Measurements from ENCODE around the gene PRODH2.
"Not testable (repeated sequence)": the region's sequence is repeated elsewhere in the genome, so short reads cannot be mapped to it uniquely, and the experiment has no call there.

The PRODH2 gene

GRCh38 chr19:35780058-35780457 is 32.6 kb downstream of the PRODH2 start:
- DNase-seq (ENCODE audit: low read depth) = no peak

DNA sequence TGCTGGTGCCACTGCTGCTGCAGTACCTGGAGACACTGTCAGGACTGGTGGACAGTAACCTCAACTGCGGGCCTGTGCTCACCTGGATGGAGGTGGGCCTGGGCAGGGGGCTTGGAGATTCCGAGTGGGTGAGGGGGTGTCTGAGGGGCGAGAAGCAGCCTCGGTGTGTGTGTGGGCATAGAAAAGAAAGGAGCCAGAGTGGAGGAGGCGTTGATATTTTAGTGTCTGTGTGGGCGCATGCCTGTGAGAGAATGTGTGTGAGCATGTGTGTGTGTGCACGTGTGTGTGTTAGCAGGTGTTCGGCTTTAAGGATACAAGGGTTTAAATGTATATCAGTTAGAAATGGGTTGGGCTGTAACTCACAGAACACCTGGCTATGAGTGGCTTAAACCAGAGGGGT is 33.6 kb downstream of the PRODH2 start:
- DNase-seq (ENCODE audit: low read depth) = no peak

- no peak for DNase-seq (ENCODE audit: low read depth)
Observed at GRCh38 chr19:35777961-35778360, 34.7 kb downstream of the PRODH2 start.

- DNase-seq (ENCODE audit: low read depth) = no peak
Observed at GRCh38 chr19:35777086-35777841, 35.4 kb downstream of the PRODH2 start.

DNA sequence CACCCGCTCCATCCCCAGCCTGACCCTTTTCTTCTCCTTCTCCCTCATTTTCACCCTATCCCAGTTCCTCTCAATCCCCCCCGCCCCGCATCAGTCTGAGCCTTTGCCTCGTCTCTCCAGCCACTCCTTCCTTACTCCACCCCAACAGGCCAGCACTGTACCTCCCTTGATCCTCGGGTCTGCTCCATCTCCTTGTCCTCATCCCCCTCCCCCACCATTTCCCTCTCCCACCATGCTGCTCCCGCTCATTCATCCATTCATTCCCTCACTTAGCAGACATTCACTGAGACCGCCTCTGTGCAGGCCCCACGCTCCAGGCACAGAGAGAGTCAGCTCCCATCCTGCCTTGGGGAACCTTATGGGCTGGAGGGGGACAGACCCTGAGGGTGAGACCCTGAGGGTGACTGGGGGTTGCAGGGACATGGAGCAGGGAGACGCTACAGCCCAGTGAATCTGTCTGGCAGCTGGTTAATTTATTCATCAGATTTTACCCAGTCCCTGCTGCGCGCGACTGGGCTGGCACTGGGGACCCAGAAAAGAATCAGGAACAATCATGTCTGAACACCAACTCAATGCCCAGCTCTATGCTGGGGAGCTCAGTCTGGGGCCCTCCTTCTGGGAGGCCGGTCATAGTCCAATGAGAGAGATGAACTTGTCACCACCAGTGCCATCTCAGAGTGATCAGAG is 36.4 kb downstream of the PRODH2 start:
- no peak for DNase-seq (ENCODE audit: low read depth)

GRCh38 chr19:35775298-35776101 is 37.1 kb downstream of the PRODH2 start, which contains the start of gene ARHGAP33:
Gene ARHGAP33, plus strand, starts transcription at chr19:35775564. Its CDS starts 95 bp downstream, at chr19:35775659.
- DNase-seq (ENCODE audit: low read depth) = peak; percentile 99

GRCh38 chr19:35775046-35775297 is 37.7 kb downstream of the PRODH2 start:
- no peak for DNase-seq (ENCODE audit: low read depth)

GRCh38 chr19:35774274-35775045 is 38.2 kb downstream of the PRODH2 start:
- DNase-seq (ENCODE audit: low read depth) = no peak

GRCh38 chr19:35773020-35773806 is 39.4 kb downstream of the PRODH2 start:
- no peak for DNase-seq (ENCODE audit: low read depth)

DNA sequence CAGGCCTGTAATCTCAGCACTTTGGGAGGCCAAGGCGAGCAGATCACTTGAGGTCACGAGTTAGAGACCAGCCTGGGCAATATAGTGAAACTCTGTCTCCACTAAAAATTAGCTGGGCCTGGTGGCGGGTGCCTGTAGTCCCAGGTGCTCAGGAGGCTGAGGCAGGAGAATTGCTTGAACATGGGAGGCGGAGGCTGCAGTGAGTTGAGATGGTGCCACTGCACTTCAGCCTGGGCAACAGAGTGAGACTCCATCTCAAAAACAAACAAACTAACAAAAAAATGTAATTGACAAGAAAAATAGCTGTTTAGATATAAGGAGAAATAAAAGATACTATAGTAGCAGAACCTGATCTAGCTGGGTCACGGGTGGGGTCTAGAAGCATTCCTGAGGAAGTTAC is 40.3 kb downstream of the PRODH2 start:
- not testable (repeated sequence) for DNase-seq (ENCODE audit: low read depth)

DNA sequence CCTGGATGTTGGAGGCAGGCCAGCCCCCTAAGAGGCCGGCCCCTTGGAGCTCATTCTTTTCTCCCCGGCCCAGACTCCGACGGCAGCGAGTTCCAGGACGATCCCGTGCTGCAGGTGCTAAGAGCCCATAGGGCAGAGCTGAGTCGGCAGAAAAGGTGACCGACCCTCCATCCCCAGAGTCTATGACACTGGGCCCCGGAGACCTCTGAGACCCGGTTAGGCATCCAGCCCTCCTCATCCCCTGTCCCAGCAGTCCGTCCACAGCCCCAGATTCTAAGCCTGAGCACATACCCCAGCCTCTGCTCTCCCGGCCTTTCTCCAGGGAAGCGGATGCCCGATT is 44.6 kb downstream of the PRODH2 start:
- no peak for DNase-seq (ENCODE audit: low read depth)

DNA sequence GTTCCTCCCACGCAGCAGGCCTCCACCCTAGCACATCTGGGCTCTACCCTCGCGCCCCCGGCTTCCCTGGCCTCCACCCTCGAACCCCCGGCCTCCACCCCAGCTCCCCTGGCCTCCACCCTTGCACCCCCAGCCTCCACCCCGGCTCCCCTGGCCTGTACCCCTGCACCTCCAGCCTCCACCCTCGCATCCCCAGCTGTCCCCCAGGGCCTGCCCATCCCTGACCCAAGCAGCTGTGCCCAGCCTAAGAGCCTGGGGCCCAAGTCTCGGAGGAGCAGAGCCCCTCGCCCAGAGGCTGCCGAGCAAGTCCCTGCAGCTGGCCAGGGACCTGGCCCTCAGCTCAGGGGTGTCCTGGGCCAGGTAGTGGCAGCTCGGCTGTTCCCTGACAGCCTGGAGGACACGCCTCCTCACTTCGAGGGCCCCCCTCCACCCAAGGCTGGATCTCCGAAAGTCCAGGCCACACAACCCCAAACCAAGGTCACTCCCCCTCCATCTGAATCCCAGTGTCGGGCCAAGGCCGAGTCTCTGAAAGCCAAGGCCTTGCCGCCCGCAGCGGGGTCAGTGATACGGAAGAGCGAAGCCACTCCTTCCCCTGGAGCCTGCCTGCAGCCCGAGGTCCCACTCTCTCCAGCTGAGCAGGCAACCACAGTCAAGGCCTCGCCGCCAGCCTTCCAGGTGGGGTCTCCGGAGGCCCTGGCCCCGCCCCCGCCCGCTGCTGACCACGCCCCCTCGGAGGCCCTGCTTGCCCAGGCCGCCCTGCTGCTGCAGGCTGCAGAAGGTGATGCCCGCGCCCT is 45.2 kb downstream of the PRODH2 start:
- DNase-seq (ENCODE audit: low read depth) = no peak

GRCh38 chr19:35766571-35767104 is 46.0 kb downstream of the PRODH2 start:
- DNase-seq (ENCODE audit: low read depth) = no peak

DNA sequence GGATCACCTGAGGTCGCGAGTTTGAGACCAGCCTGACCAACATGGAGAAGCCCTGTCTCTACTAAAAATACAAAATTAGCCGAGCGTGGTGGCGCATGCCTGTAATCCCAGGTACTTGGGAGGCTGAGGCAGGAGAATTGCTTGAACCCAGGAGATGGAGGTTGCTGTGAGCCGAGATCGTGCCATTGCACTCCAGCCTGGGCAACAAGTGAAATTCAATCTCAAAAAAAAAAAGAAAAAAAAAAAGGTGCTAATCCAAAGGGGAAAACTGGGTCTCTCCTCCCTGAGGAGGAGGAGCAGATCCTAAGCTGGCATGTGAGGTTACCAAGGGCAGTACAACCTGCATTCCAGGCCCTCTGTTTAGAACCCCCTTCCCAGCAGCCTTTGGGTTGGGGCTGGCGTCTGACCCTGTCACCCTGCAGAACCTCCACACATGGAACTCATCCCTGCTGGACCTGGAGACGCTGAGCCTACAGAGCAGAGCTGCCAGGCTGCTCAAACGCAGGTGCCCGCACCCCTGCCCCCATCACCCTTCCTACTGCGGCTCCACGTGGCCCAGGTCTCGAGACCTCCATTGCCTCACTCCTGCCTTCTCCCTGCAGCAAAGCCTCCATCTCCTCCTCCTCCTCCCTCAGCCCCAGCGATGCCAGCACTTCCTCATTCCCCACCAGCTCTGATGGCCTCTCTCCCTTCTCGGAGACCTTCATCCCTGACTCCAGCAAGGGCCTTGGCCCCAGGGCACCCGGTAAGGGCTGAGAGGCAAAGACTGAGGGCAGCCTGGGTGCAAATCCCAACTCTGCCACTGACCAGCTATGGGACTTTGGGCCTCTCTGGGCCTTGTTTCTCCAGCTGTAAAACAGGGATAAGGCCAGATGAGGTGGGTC is 48.0 kb downstream of the PRODH2 start:
- DNase-seq (ENCODE audit: low read depth) = no peak

GRCh38 chr19:35760711-35761349 is 51.8 kb downstream of the PRODH2 start:
- no peak for DNase-seq (ENCODE audit: low read depth)

DNA sequence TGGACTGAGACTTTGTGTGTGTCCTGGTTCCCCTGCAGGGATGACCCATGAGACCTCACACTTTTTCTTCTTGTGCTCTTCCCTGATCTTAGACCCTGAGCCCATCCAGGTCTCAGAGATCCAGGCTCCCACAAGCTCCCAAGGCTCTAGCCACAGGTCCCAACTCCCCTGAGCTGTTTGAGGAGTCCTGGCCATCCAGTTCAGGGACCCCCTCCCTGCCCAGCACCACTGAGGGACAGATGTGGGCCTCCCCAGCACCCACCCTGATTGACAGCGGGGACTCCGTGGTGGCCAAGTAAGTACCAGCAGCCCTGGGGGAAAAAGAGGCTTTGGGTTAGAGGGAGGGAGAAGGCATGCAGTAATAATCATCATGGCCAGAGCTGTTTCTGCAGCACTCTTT is 52.9 kb downstream of the PRODH2 start:
- no peak for DNase-seq (ENCODE audit: low read depth)

GRCh38 chr19:35757749-35758608 is 54.7 kb downstream of the PRODH2 start, which contains the start of gene PROSER3:
Gene PROSER3, plus strand, starts transcription at chr19:35758176. Its CDS starts 40 bp downstream, at chr19:35758216.
- peak; percentile 92 for DNase-seq (ENCODE audit: low read depth)

DNA sequence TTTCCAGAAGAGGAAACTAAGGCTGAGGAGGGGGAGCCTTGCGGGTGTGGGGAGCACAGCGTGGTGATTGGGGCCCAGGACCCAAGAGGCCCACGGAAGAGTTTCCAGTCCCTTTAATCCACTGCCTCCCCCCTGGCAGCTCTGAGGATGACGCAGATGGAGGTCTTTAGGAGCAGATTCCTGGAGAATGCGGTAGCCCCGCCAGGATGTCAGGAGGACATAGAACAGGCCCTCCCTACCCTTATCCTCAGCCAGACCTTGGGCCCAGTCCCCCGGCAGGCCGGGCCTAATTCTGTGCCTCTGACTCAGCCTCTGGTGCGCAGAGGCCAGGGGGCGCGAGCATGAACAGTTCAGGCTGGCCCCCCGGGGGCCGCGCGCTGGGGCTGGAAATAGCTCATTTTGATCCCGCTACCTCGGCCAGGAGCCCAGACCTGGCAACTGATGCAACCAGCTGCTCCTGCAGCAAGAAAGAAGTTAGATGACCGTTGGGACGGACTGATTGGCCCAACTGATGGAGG is 55.4 kb downstream of the PRODH2 start:
- no peak for DNase-seq (ENCODE audit: low read depth)

Data from stimulated activated CD8-positive, alpha-beta memory T cell treated with anti-CD3 and anti-CD28 coated beads, Interleukin-15, amount 100 ng/mL, for 1 hour (primary cell).